ENCODE measurements around the gene DNAJA1.

The DNAJA1 gene

GRCh38 chr9:33029231-33029786, 4.2 kb downstream of the DNAJA1 start:
- no peak for DNase-seq

GRCh38 chr9:33030285-33030684, 5.2 kb downstream of the DNAJA1 start:
- no peak for DNase-seq

- DNase-seq, result no peak
These were observed 7.2 kb downstream of the DNAJA1 start for GRCh38 chr9:33032292-33032691.

- no peak for DNase-seq
These were observed 7.8 kb downstream of the DNAJA1 start for GRCh38 chr9:33032865-33033264.

GRCh38 chr9:33040792-33041431, 15.8 kb downstream of the DNAJA1 start:
- no peak for DNase-seq

GRCh38 chr9:33041432-33042188, 16.5 kb downstream of the DNAJA1 start:
- no peak for DNase-seq

GRCh38 chr9:33042473-33042872, 17.4 kb downstream of the DNAJA1 start:
- no peak for DNase-seq

GRCh38 chr9:33043671-33044070, 18.6 kb downstream of the DNAJA1 start:
- no peak for DNase-seq

- peak; percentile 89 for DNase-seq
These were observed 19.1 kb downstream of the DNAJA1 start for GRCh38 chr9:33044162-33044673.

GRCh38 chr9:33044677-33045282, 19.7 kb downstream of the DNAJA1 start:
- DNase-seq, result peak; percentile 15

- no peak for DNase-seq
These were observed 21.0 kb downstream of the DNAJA1 start for GRCh38 chr9:33046061-33046460.

- DNase-seq, result no peak
These were observed 23.0 kb downstream of the DNAJA1 start for GRCh38 chr9:33048054-33048465.

GRCh38 chr9:33049680-33050361, 24.7 kb downstream of the DNAJA1 start:
- no peak for DNase-seq

- no peak for DNase-seq
These were observed 26.1 kb downstream of the DNAJA1 start for GRCh38 chr9:33051144-33051543.

GRCh38 chr9:33065157-33066076, 40.3 kb downstream of the DNAJA1 start:
- DNase-seq, result no peak

- DNase-seq, result no peak
These were observed 43.9 kb downstream of the DNAJA1 start for GRCh38 chr9:33068991-33069390.

- peak; percentile 96 for DNase-seq
These were observed 51.3 kb downstream of the DNAJA1 start, which contains the start of gene SMU1 for GRCh38 chr9:33076046-33077004. TSS of gene SMU1 (minus strand) at chr9:33076674. CDS start at chr9:33076608, 66 bp downstream.

GRCh38 chr9:33080534-33080933, 55.5 kb downstream of the DNAJA1 start:
- DNase-seq, result no peak

GRCh38 chr9:33081128-33081851, 56.2 kb downstream of the DNAJA1 start:
- DNase-seq, result peak; percentile 83

- no peak for DNase-seq
These were observed 57.1 kb downstream of the DNAJA1 start for GRCh38 chr9:33082128-33082527.
